Duodenal mucosa (tissue), 2 donors: Measurements from ENCODE around the gene P2RX4.
"Not testable (repeated sequence)": the region's sequence is repeated elsewhere in the genome, so short reads cannot be mapped to it uniquely, and the experiment has no call there.

Source experiments
- H3K27ac ChIP-seq: one replicate; pipeline ENCODE4 v1.7.0; 2013; ENCODE audit warnings: low read depth, low read length
- H3K27me3 ChIP-seq, 2 donors: one replicate each; pipeline ENCODE4 v1.7.0; 2013; ENCODE audit warnings: low read length in 2 of 2, control low read depth in 1 of 2; ENCODE audit not compliant: insufficient read depth in 2 of 2, control insufficient read depth in 1 of 2
- H3K36me3 ChIP-seq, 2 donors: one replicate each; pipeline ENCODE4 v1.7.0; 2013; ENCODE audit warnings: low read length in 2 of 2, control low read depth in 1 of 2; ENCODE audit not compliant: insufficient read depth in 2 of 2, control insufficient read depth in 1 of 2
- H3K4me1 ChIP-seq, 2 donors: one replicate each; pipeline ENCODE4 v1.7.0; 2013; ENCODE audit warnings: low read length in 2 of 2, control low read depth in 1 of 2; ENCODE audit not compliant: insufficient read depth in 2 of 2, control insufficient read depth in 1 of 2
- H3K4me3 ChIP-seq, 2 donors: one replicate each; pipeline ENCODE4 v1.7.0; 2013; ENCODE audit warnings: low read length in 2 of 2, low read depth in 1 of 2
- H3K9ac ChIP-seq, 2 donors: one replicate each; pipeline ENCODE4 v1.7.0; 2013; ENCODE audit warnings: low read length in 2 of 2, low read depth in 1 of 2
- H3K9me3 ChIP-seq, 2 donors: one replicate each; pipeline ENCODE4 v1.7.0; 2013; ENCODE audit warnings: low read length in 2 of 2, control low read depth in 1 of 2; ENCODE audit not compliant: control insufficient read depth in 1 of 2

The P2RX4 gene

DNA sequence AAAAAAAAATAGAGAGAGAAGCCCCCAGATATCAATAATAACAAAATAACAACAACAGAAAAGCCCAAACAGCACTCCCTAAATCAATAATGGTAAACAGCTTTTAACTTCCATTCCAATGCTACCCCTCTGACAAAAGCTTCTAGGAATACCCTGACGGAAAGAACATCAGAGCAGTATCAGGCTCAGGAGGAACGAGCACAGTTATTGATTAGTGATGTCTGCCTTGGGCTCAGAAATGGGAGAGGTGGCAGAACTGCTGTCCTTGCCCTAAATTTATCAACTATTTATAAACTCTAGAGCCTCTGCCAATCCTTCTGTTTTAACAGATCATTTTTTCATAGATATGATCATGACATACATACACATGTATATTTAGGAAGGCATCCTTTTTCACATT, 41.9 kb downstream of the P2RX4 start:
- Histone ChIP-seq H3K36me3 (peaks cover 38 to 88% of the 10 kb centered on the region in 2 donors), H3K27me3 (no peaks in the 10 kb centered on the region), H3K9ac (no peak overlapping the region), H3K4me1 (no peaks in the 10 kb centered on the region), H3K4me3 (no peak overlapping the region), H3K27ac (no peak overlapping the region), H3K9me3 (no peaks in the 10 kb centered on the region)

DNA sequence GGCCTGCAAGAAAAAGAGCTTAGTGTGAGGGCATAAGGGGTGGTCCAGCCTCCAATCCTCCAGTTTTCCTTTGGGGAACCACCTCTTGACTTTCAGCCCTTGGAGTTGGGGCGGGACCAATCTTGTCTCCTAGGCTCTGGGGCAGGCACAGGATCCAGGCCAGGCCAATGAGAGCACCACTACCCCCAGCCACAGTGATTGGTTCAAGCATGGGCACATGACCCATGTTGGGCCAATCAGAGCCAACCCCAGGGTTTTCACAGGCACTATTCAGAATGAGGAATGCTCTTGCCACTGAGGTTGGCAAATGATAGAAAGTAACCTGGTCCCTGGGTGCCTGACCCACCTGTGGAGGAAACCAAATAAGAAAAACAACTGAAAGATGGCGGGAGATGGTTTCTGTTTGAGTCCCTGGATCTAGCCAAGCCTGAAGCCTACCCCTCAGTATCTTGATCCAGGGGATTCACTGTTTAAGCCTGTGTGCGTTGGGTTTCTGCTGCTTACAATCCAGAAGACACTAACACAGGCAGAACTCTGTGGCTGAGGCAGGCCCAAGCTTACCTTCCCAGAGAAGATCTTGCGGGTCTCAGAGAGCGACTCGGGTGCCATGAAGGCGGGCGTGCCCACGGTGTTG, 42.9 kb downstream of the P2RX4 start:
- Histone ChIP-seq H3K36me3 (peaks cover 31 to 78% of the 10 kb centered on the region in 2 donors), H3K27ac (no peak overlapping the region), H3K4me1 (no peaks in the 10 kb centered on the region), H3K27me3 (no peaks in the 10 kb centered on the region), H3K9me3 (no peaks in the 10 kb centered on the region), H3K9ac (no peak overlapping the region), H3K4me3 (no peak overlapping the region)

- Histone ChIP-seq H3K4me3 (no peak overlapping the region), H3K36me3 (peaks cover 23 to 73% of the 10 kb centered on the region in 2 donors), H3K9ac (no peak overlapping the region), H3K27me3 (no peaks in the 10 kb centered on the region), H3K9me3 (no peaks in the 10 kb centered on the region), H3K27ac (no peak overlapping the region), H3K4me1 (no peaks in the 10 kb centered on the region)
Measured at GRCh38 chr12:121253638-121254335, 43.9 kb downstream of the P2RX4 start.

- no peak overlapping the region for H3K4me3 ChIP-seq
- no peaks in the 10 kb centered on the region for H3K9me3 ChIP-seq
- no peak overlapping the region for H3K27ac ChIP-seq
- H3K36me3 ChIP-seq, result peaks cover 21 to 73% of the 10 kb centered on the region in 2 donors
- H3K27me3 ChIP-seq, result no peaks in the 10 kb centered on the region
- no peak overlapping the region for H3K9ac ChIP-seq
- H3K4me1 ChIP-seq, result no peaks in the 10 kb centered on the region
Measured at GRCh38 chr12:121255433-121255832, 45.5 kb downstream of the P2RX4 start.

DNA sequence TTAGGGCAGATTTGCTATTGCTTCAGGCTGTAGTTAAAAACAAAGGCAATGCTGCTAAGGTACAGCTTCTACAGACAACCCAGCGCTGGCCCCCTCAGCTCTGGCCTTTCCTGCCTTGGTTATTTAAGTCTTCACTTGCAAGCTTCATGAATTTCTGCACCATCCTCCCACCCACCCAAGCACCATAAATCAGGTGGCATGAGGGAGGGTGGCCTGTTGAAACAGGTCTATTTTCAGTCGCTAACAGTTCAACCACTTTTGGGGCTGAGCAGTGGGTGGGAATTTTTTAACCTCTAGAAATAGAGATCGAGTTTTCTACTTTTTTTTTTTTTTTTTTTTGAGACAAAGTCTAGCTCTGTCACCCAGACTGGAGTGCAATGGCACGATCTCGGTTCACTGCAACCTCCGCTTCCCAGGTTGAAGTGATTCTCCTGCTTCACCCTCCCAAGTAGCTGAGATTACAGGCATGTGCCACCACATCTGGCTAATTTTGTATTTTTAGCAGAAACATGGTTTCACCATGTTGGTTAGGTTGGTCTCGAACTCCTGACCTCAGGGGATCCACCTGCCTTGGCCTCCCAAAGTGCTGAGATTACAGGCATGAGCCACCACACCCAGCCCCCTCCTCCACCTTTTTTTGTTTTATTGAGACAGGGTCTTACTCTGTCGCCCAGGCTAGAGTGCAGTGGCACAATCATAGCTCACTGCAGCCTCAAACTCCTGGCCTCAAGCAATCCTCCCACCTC, 47.9 kb downstream of the P2RX4 start:
- not testable (repeated sequence) for H3K4me1 ChIP-seq, H3K4me3 ChIP-seq, H3K9ac ChIP-seq, H3K27me3 ChIP-seq, H3K27ac ChIP-seq, H3K9me3 ChIP-seq
- H3K36me3 ChIP-seq, result peaks cover 24 to 70% of the 10 kb centered on the region in 2 donors

GRCh38 chr12:121259074-121259473, 49.1 kb downstream of the P2RX4 start:
- Histone ChIP-seq H3K4me3 (no peak overlapping the region), H3K36me3 (peaks cover 23 to 69% of the 10 kb centered on the region in 2 donors), H3K27ac (no peak overlapping the region), H3K9me3 (no peaks in the 10 kb centered on the region), H3K9ac (no peak overlapping the region), H3K4me1 (no peaks in the 10 kb centered on the region), H3K27me3 (no peaks in the 10 kb centered on the region)

DNA sequence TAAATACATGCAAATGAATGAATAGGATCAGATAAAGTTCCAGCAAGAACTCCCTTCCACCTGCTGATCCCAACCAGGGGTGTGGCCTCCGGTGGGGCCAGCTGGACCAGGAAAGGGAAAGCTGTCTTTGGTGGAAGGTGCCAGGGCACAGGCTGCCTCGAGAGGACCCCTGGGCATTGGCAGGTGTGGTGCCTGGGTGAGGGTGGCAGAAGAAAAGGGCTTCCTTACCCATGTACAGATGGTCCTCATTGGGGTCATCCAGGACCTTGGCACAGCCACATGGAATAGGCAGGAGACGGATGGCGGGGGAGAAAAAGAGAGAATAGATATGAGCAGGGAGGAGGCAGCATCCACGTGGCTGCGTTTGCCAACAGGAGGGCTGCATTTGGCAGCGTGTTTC, 50.2 kb downstream of the P2RX4 start:
- H3K36me3 ChIP-seq, result peaks cover 25 to 63% of the 10 kb centered on the region in 2 donors
- no peak overlapping the region for H3K27ac ChIP-seq
- H3K9ac ChIP-seq, result no peak overlapping the region
- no peaks in the 10 kb centered on the region for H3K9me3 ChIP-seq
- no peak overlapping the region for H3K4me3 ChIP-seq
- no peaks in the 10 kb centered on the region for H3K27me3 ChIP-seq
- no peaks in the 10 kb centered on the region for H3K4me1 ChIP-seq

DNA sequence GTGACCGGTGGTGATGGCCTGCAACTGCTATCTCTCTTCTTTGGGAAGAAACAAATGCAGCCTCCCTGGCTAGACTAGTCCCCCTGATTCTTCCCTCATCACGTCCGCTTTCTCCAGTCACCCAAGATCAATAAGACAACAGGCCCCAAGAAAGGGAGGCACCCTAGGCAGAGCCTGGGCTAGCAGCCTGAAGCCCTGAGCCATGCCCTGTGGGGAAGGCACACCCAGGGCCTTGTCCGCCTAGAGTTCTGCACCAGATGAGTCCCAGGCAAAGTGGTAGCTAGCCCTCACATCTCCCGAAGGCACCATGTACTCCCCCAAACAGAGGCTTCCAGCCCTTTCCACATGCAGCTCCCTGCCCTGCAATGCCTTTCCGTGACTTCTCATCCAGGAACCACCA, 51.5 kb downstream of the P2RX4 start:
- H3K27me3 ChIP-seq, result no peaks in the 10 kb centered on the region
- H3K4me3 ChIP-seq, result no peak overlapping the region
- H3K36me3 ChIP-seq, result peaks cover 25 to 67% of the 10 kb centered on the region in 2 donors
- H3K4me1 ChIP-seq, result no peaks in the 10 kb centered on the region
- no peaks in the 10 kb centered on the region for H3K9me3 ChIP-seq
- H3K27ac ChIP-seq, result no peak overlapping the region
- no peak overlapping the region for H3K9ac ChIP-seq

DNA sequence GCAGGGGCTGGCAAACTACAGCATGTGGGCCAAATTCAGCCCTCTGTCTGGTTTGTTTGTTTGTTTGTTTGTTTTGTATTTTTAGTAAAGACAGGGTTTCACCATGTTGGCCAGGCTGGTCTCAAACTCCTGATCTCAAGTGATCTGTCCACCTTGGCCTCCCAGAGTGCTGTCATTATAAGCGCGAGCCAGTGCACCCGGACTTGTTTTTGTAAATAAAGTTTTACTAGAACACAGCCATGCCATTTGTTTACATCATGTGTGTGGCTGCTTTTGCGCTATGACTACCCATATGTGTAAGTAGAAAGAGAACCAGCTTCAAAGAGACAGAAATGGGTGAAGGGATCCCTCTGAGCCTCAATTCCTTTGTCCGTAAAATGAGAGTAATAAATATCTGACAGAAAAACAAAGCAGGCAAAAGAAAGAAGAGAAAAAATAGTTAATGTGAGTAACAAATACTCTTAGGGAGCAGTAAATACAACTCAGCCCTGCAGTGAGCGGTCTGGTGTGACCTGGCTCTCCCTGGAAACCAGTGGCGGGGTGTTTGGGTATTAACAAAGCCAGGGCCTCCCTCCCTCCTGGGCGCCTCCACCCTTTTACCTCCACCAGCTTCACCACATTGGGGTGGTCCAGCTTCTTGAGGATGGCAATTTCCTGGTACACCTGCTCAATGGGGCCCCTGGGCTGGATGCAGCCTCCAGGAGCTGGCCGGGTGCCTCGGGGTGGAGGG, 53.4 kb downstream of the P2RX4 start:
- no peak overlapping the region for H3K4me3 ChIP-seq
- H3K36me3 ChIP-seq, result peaks cover 25 to 74% of the 10 kb centered on the region in 2 donors
- H3K9ac ChIP-seq, result no peak overlapping the region
- H3K27ac ChIP-seq, result no peak overlapping the region
- no peaks in the 10 kb centered on the region for H3K9me3 ChIP-seq
- no peaks in the 10 kb centered on the region for H3K4me1 ChIP-seq
- H3K27me3 ChIP-seq, result no peaks in the 10 kb centered on the region

- no peaks in the 10 kb centered on the region for H3K4me1 ChIP-seq
- no peaks in the 10 kb centered on the region for H3K9me3 ChIP-seq
- no peaks in the 10 kb centered on the region for H3K27me3 ChIP-seq
- no peak overlapping the region for H3K9ac ChIP-seq
- no peak overlapping the region for H3K4me3 ChIP-seq
- H3K36me3 ChIP-seq, result peaks cover 28 to 76% of the 10 kb centered on the region in 2 donors
- no peak overlapping the region for H3K27ac ChIP-seq
Measured at GRCh38 chr12:121264135-121264534, 54.2 kb downstream of the P2RX4 start.
